T-helper 9 cell (primary cell): Measurements from ENCODE around the gene PRDM11.

Experiments
- DNase-seq: peaks from one replicate; pipeline ENCODE4 v3.0.0-alpha.2; 2020

PRDM11 gene

DNA sequence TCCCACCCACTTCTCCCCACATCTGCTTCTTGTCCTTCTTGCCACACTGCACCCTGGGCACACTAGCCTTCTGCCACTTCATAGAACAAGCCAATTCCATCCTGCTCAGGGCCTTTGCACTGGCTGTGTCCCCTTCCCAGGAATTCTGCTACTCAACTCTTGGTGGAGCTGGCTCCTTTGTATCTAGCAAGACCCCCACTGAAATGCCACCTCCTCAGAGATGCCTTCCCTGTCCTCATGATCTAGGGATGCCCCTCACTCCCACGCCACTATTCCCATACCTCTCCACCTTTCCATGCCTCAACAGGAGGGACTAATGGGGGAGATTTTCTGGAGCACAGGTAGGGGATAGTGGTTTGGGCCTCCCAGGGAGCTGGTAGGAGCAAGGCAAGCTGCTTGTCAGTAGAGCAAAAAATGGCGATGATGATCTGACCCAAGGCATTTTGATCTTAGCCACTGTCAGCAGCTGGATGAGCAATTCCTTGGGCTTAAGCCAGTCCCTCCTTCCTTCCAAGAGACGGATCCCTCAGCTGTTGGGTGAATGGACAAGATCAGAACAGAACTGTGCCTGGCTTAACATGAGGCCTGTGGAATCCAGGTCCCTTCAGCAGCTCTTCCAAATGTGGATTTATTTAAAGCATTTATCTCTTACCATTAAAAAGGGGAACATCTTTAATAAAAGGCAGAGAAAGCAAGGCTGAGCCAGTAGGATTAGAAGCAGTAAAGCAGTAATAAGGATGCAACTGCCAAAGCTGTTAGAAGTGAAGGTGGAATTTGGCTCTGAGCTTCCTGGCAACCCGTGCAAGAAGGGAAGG, 4.0 kb upstream of the PRDM11 start:
- DNase-seq = no peak

DNA sequence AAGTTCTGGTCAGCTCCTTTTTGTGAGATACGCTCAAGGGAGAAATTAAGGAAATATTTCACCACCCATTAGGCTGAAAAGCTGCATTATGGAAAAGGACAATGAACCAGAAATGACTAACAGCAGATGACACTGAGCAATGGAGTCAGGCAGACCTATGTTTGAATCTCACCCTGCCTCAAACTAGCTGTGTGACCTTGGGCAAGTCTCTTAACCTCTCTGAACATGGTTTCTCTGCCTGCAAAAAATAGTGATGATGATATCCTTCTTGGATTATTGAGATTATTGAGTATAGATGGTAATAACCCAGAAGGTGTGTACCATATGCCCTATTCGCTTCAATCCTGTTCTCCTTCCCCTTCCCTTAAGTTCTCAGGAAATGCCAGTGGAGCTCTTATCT, 2.9 kb upstream of the PRDM11 start:
- no peak for DNase-seq

- no peak for DNase-seq
Observed at GRCh38 chr11:45144126-45145082, 2.0 kb upstream of the PRDM11 start.

- no peak for DNase-seq
Observed at GRCh38 chr11:45145083-45145378, 1.4 kb upstream of the PRDM11 start.

- no peak for DNase-seq
Observed at GRCh38 chr11:45145379-45146071, 914 bp upstream of the PRDM11 start.

DNA sequence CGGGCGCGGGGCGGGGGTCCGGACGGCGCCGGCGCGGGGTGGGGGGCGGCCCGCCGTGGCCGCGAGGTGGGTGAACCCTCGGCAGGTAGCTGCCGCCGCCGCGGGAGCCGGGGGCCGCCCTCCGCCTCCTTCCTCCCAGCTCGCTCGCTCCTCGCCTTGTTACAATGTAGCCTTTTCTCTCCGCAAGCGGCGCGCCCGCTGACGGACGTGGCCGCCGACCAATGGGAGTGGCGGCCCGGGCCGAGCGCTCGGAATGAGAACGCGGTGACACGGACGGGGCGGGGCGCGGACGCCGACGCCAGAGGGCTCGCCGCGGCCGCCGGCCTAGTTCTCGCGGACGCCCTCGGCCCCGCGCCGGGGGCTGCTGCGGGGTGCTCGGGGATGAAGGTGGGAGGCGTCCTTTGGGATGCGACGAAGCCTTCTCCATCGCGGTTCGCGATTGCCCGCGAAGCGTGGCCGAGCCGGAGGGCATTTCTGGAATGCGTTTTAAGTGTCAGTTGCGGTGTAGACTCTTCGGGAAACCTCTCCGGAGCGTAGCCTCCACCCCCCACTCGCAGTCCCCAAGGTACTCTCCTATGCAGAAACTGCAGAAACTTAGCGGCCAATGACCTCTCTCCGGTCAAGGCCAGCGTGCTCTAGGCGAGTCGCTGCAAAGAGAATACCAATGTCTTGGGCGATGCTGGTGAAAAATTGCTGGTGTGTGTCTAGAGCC, 734 bp downstream of the PRDM11 start:
- peak; percentile 87 for DNase-seq

- DNase-seq = no peak
Observed at GRCh38 chr11:45147891-45148675, 1.6 kb downstream of the PRDM11 start.

DNA sequence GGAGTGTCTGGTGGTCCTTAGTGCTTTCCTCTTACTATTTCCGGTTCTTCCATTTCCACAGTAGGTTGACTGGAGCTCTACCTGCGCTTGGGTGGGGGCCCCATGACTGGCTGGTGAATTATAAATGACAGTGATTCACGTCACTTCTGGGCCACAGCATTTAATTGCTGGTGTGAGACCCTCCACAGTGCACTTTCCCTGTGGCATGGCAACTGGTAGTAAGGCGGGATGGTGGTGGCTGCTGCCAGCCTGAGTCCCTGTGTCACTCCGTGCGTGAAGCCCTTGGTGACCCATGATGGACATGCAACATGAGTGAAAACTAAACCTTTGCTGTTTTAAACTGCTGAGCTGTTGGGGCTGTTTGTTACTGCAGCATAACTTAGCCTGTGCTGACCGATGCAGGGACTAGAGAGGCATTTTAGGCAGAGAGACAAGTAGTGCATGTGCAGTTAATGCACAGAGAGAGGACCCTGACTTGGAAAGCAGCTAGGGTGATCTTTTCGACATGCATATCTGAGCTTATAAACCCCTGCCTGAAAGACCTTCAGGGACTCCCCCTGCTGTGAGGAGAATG, 3.1 kb downstream of the PRDM11 start:
- DNase-seq = no peak

GRCh38 chr11:45150301-45150700, 3.9 kb downstream of the PRDM11 start:
- no peak for DNase-seq

DNA sequence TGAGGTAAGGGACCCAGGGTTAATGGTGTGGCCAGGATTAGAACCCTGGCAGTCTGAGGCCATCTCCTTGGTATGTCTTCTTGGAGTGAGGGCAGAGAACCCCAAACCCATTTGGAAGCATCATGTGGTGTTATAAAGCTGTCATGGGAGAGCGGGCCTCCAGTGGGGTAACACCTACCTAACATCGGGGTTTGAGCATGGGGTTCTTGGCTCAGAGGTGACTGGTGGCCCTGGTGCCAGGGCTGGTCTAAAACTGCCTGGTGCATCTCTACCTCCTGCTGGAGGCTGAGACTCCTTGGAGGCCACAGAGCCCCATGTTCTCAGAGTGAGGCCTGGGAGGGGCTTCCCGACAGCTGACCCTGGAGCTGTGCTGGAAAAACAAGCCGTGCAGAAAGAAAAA, 4.5 kb downstream of the PRDM11 start:
- no peak for DNase-seq

GRCh38 chr11:45151362-45151982, 5.0 kb downstream of the PRDM11 start:
- DNase-seq = no peak

DNA sequence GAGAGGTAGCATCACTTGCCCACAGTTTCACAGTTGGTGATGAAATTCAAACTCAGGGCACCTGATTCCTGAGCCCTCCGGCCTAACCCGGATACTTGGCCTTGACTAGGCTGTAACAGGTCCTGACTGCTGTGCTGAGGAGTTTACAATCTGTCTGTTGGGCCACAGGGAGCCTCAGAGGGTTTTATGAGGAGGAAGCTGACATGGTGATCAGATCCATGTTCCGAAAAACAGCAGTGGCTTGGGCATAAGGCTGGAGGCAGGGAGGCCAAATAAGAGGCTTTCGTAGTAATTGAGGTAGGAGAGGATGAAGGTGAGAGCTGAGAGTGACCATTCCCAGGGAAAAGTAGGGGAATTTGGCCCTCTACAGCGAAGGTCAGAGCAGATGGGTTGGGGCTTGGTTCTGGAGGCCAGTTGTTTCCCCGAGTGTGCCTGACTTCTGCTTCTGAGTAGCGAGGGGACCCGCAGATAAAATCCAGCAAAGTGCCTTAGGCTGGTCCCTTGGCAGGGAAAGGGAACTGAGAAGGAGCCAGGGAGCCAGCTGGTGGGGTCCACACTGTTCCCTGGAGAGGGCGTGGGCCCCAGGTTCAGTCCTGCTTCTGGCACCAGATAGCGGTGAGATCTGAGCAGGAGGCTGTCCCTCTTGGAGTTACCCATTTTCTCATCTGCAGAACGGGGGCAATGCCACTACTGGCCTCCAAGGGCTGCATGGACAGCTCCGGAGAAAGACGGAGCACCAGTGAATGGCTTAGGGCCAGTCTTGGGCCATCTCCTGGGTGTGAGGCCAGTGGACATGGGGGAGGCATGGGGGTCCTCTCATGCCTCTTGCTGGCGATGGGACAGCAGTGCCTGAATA, 6.5 kb downstream of the PRDM11 start:
- DNase-seq = no peak

DNA sequence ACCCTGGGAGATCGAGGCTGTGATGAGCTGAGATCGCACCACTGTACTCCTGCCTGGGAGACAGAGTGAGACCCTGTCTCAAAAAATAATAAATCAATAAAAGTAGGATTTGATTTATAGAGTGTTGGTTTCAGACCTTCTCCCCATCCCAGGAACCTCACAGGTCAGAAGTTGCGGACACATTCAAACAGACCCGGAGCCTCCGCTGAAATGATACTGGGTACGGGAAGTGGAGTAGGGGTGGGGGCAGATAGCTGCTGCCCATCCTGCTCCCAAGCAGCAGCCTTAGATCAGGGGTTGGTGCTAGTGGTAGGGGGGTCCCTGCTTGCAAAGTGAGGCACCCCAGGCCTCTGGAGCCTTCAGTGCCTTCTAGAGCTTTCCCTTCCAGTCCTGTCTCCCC, 7.8 kb downstream of the PRDM11 start:
- DNase-seq = no peak

DNA sequence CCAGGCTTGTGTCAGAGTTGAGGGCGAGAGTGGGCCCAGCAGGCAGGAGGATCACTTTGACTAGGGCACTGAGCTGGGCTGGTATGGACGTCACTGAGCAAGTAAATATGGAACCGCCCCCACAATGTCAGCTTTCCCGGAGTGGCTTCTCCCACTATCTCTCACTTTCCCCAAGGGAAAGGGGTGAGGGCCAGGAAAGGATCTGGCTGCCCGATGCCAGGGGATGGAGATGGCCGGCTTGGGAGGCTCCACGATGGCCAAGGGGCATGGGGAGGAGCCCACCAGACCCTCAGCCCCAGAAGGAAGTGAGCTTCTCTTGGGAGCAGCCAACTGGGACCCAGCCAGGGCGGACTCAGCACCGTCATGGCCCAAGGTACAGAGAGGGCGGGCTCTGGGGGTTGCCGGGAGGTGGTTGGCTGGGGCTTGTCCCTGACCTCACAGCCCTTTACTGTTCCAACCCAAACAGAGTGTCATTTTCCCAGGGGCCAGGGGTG, 8.7 kb downstream of the PRDM11 start:
- no peak for DNase-seq

DNA sequence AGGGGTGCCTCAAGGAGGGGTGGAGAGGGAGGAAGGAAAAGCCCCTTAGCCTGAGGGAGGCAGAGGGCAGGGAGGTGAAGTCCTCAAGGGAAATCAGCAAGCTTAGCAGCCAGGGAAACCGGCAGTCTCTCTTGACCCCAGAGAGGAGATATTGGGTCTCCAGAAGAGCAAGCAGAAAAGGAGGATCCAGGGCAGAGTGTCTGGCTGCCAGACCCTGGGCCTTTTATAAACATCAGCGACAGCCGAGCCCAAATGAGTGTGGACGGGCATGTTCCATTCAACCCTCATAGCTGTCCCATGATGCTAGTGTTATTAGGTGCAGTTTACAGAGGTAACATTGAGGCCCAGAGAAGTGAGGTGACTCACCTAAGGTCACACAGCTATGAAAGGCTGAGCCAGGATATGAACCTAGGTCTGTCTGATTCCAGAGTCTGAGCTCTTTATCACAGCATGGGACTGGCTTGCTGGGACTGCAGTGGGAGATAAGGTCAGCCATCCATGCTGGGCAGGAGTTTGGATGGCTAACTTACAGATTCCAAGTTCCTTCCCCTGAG, 9.3 kb downstream of the PRDM11 start:
- DNase-seq = no peak

DNA sequence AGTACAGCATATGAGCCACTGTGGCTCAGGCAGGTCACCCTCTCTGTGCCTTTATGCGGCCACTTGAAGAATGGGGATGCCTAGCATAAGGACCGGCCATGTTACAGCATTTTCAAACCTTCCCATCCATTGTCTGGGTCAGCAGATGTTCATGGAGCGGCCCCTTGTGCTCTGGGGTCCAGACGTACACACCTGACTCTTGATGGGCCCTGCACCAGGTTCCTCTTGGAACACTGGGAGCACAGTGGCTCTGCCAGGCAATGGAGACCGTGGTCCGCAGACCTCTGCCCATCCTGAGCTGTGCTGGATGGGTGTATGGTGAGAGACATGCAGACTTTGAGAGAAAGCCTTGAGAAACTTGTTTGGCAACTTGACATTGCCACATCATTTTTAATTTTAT, 9.8 kb downstream of the PRDM11 start:
- no peak for DNase-seq

- DNase-seq = no peak
Observed at GRCh38 chr11:45156741-45157140, 10.3 kb downstream of the PRDM11 start.

DNA sequence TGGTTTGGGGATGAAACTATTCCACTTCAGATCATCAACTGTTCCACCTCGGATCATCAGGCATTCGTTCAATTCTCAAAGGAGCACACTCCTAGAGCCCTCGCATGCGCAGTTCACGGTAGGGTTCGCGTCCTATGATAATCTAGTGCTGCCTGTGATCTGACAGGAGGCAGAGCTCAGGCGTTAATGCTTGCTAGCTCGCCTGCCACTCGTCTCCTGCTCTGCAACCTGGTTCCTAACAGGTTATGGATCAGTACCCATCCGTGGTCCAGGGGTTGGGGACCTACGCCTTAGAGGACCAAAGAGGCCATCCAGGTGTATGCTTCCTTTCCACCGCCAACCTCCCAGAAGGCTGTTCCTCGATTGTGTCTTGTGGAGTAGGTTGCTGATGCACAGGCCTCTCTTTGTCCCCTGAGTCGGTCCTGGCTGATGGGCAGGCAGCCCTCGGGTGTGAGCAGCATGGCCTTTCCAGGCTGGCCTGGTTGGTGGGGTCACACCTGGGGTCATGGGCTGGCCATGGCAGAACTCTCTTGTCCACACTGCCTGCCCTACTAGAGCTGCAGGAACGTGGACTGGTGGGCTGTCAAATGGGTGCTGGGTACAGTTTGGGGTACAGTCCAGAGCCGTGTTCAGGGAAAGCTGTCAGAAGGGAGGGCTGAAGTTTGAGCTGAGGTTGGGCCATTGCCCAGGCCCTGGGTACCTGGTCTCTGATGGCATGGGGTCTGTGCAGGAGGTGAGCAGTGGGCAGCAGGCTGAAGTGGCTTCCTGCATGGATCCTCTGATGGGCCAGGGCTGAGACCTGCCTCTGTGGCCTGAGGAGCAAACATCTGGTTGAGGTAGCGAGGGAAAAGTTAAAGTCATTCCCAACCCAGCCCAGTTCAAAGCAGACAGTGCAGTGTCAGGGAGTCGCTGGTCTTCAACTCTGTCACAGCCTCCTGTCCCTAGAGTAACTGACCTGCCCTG, 11.1 kb downstream of the PRDM11 start:
- no peak for DNase-seq
